EH (cell line): Measurements from ENCODE around the gene LAT.

Source experiments
- DNase-seq: peaks from one replicate; pipeline ENCODE4 v3.0.0-alpha.2; 2015; ENCODE audit warnings: low read depth

LAT gene

DNA sequence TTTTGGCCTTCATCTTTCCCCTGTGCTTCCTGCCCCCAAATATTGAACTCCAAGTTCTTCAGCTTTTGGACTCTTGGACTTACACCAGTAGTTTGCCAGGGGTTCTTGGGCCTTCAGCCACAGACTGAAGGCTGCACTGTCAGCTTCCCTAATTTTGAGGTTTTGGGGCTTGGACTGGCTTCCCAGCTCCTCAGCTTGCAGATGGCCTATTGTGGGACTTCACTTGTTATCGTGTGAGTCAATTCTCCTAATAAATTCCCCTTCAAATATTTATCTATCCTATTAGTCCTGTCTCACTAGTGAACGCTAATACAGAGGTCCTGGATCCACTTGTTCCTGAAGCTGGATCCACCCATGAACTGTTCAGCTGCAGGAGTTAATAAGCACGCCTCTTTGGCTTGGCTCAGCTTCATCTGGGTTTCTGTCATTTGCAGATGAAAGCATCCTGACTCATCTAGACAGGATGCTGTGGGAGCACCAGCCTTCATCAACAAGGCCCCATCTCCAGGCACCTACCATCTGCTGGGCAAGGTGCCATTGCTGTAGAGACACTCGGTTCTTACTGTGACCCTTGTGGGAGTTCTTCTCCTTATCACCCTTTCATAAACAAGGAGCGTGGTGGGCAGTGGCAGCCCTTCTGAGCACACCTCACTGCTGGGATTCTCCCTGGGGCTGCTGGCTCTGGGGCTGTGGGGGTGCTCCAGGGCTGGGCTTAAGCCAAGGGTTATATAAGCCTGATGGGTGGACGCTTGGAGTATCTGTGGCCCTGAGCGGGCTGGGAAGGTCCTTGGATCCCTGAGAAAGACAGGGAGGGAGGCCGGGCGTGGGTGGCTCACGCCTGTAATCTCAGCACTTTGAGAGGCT lies 23.1 kb downstream of the LAT start:
- peak; percentile 74 for DNase-seq

DNA sequence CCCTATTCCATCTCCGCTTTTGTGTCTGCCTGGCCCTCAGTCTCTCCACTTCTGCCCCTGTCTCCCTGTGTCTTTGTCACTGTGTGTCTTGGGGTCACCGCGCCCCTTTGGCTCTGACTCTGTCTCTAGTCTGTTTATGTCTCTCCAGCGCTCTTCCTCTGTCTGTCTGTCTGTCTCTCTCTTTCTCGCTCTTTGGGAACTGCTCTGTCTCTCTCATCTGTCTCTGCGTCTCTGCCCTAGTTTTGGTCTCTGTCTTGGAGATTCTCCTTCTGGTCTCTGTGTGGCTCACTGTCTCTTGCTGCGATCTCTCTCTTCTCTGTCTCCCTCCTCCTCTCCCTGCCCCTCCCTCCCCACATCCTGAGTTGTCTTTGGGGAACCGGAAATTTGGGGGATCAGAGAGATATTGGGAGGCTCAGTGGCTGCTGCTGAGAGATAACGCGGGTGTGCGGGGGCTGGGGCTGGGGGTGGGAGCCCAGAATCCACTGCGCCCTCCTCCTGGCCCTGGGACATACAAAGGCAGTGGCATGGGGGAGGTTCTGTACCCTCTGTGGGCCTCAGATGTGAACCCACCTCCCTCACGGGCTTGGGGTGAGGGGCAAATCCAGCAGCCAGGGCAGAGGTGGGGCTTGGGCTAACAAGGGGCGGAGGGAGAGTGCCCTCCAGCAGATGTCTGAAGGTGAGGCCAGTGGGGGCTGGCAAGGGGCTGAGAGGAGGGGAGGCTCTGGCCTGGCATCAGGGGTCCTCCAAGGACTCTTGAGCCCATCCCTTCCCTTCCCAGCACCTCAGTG lies 24.4 kb downstream of the LAT start:
- DNase-seq: no peak

DNA sequence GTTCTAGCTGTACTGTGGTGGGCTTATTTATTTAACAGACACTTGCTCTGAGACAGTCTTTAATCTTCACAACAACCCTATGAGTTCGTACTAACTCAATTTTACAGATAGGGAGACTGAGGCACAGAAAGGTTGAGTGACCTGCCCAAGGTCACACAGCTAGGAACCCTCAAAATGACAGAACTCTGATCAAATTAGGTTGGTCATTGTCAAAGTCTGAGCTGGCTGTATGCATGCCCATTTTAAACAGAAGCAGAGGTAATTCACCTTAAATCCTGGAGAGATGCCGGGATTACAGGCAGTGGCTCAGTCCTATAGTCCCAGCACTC lies 24.9 kb downstream of the LAT start:
- DNase-seq: no peak

DNA sequence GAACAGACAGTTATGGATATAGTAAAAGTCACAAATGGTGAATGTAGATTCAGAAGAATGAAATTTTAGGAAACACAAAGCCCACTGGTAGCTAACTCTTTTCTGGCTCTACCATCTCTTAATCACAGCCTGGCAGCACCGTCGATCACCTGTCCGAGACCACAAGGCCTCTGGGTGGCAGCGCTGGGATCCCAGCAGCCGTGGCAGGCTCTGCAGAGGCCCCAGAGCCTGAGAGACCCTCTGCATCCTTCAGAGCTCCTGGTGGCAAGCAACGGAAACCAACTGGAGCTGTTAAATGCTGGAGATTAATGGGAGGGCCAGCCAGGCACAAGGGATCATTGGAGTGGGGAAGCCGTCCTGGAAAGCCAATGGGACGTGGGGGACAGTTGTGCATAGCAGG lies 26.3 kb downstream of the LAT start:
- DNase-seq: no peak

DNA sequence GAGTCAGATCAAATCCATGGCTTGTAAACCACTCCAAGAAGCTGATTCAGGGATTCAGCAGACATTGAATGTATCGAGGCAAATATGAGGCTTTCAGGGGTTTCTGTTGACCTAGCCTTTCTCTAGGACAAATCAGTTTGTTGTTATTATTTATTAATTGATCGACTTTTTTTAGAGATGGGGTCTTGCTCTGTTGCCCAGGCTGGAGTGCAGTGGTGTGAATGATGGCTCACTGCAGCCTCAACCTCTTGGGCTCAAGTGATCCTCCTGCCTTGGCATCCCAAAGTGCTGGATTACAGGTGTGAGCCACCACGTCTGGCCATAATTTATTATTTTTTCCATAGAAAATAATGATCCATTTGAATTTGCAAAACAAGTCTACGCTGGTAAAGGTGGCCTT lies 27.0 kb downstream of the LAT start:
- DNase-seq: no peak

DNA sequence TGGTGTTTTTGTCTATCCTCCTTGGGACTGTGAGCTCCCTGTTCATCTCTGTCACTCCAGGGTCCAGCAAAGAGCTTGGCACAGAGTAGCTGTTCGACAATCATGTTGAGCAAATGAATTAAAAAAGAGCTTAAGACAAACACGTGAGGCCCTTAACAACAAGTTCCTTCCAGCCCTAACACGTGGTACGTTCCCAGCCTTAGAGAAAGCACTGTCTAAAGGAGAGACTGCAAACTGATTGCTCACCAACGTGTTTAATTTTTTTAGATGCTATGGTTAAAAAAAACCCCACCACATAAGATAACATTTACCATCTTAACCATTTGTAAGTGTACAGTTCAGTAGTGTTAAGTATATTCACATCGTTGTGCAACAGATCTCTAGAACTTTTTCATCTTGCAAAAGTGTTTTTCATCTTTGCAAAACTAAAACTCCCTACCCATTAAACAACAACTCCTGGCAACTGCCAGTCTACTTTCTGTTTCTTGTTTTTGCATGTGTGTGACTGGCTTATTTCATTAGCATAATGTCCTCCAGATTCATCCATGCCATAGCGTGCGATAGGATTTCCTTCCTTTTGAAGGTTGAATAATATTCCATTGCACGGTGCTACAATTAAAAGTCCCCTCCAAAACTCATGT lies 28.2 kb downstream of the LAT start:
- DNase-seq: no peak

DNA sequence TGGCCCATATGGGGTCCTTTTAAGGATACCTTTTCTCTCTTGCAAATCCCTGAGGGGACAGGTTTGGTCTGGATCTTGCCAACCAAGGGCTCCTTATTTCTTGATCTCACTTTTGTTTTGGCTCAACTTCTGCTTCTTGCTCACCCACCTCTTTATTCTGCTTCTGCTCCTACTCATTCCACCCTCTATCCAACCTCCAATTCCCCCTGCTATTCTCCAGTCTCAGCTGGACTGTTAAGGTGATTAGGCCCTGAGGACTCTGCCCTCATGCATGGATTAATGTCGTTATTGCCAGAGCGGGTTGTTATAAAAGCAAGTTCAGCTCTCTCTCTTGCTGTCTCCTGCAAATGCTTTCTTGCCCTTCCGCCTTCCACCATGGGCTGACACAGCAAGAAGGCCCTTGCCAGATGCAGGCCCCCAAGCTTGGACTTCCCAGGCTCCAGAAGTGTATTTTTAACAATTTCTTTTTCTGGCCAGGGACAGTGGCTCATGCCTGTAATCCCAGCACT lies 29.8 kb downstream of the LAT start:
- no peak for DNase-seq

DNA sequence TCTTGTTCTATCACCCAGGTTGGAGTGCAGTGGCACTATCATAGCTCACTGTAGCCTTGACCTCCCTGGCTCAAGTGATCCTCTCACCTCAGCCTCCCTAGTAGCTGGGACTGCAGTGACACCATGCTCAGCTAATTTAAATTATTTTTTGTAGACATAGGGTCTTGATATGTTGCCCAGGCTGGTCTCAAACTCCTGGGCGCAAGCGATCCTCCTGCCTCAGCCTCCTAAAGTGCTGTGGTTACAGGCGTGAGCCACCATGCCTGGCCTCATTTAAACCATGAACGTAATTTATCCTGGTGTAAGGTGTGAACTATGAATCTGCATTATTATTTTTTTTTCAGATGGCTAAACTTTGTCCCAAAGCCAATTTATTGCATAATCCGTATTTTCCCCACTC lies 37.3 kb downstream of the LAT start:
- no peak for DNase-seq

DNA sequence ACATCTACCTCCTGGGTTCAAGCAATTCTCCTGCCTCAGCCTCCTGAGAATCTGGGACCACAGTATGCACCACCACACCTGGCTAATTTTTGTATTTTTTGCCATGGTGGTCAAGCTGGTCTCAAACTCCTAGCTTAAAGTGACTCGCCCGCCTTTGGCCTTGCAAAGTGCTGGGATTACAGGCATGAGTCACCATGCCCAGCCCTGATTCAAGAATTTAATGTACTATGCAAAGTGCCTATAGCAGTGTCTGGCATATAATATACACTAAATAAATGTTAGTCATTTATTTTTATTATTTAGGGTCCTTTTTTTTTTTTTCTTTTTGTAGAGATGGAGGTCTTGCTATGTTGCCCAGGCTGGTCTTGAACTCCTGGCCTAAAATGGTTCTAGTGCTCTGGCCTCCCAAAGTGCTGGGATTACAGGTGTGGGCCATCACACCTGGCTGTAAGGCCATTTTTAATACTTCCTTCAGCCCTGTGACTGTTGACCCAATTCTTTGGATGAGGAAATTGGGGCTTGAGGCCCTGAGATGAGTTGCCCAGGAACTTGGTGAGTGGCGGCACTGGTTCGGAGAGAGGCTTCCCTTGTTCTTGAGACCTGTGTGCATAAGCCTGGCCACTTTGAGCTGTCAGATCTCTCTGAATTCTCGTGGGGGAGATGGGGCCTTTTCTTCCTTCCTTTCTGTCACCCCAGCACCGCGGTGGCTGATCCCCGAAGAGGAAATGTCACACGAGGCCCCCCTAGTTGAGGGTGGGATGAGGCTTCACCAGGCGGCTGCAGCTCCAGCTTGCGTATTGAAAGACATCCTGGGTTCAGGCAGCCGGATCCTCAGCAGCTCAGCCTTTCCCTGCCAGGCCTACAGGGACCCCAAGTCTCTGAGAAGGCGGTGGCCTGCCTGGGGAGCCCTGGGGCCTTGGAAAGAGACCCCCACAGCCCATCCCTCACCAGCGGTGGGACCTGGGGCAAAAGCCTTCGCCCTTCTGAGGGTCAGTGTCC lies 38.7 kb downstream of the LAT start:
- peak; percentile 39 for DNase-seq

DNA sequence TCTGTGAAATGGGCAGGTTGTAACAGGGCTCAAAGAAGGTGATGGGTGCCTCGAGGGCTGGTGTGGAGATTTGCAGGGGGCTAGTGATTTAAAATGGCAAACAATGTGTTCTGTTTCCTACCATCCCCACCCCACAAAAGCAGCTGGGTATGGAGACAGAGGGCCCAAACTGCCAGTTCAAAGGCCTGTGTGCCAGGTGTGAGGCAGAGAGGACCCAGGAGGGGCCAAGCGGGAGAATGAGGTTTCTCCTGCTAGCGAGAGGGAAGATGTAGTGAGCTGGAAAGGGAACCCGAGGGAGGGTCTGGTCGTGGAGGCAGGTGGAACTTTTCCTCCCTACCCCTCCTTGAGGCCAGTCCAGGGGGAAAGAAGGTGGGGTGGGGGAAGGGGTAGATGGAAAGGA lies 39.4 kb downstream of the LAT start:
- no peak for DNase-seq

DNA sequence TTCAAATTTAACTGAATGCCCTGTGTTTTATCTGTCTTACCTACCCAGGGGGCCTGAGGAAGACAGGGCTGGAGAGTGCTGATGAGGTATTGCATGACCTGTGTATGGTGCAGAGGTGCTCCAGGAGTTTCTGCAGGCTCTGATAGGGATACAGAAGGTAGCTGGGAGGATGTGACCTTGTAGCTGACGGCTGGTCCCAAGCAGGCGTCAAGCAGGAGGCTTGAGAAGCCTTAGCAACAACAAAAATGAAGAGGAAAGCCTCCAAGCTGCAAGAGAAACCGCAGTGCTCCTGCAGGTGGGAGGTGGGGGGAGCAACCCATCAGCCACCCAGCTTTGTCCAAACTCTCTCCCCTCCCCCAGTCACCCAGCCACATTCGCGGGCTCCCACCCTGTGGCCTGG lies 40.4 kb downstream of the LAT start:
- DNase-seq: no peak

DNA sequence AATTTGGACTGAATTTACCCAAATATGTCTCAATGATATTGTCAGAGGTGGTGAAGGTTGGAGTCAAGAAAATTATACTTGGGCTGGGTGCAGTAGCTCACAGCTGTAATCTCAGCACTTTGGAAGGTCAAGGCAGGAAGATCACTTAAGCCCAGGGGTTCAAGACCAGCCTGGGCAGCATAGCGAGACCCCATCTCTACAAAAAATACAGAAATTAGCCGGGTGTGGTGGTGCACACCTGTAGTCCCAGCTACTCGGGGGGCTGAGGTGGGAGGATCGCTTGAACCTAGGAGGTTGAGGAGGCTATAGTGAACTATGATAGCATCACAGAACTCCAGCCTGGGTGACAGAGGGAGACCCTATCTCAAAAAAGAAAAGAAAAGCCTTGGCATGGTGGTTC lies 40.9 kb downstream of the LAT start:
- DNase-seq: no peak

DNA sequence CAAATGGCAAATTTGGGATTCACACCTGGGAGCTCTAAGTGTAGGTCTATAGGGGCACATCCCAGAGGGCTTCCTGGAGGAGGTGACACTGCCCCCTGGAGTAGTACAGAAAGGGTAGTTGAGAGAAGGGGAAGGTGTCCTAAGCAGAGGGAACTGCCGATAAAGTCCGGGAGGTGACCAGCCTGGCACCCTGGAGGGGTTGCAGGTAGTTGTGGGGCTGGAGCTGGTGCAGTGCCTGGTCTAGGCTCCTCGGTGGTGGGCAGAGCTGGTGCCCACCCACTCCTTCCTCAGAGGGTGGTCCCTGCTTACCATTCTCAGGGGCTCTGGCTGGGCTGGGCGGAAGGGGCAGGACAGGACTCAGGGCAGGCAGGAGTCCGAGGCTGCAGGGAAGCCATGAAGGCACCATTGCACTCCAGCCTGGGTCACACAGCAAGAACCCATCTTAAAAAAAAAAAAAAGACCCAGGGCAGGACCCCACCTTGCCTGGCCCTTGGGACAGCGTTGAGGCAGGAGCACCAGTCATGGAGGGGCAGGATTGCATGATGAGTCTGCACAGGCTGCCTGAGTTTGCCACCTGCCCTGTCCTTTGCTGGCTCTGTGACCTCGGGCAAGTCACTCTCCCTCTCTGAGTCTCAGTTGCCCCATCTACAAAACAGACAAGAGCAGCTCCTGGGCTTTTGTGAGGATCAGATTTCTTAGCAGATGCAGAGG lies 43.8 kb downstream of the LAT start:
- no peak for DNase-seq

DNA sequence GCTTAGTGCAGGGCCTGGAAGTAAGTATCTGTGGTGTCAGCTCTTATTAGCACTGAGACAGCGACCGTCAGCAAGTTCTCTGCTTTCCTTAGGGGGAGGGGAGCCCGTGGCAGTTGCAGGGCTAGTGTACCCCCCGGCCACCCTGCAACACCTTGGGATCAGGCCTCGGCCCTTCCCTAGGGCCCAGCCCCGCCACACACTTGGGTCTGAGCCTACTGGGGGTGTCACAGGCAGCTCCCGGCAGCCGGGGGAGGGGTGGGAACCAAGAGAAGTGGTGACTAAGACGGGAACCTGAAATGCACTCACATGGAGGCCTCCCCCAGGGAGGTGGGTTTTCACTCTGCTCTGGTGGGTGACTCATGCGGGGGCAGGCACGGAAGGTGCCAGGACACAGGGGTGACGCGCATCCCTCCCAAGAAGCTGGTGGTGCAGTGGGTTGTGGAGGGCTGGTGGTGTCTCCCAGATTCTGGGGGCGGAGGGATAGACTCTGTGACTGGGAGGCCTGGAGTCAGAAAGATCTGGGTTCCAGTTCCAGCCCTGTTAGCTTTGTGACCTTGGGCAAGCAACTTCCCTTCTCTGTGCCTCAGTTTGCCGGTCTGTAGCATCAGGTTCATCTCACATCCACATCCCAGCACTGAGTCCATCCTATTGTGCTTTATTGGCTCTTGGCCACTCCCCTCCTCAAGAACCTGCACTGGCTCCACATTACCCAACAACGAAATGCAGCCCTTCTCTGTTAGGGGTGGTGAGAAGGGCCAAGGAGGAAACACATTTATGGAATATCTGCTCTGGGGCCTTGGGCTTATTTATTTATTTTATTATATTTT lies 44.5 kb downstream of the LAT start:
- DNase-seq: peak; percentile 95

DNA sequence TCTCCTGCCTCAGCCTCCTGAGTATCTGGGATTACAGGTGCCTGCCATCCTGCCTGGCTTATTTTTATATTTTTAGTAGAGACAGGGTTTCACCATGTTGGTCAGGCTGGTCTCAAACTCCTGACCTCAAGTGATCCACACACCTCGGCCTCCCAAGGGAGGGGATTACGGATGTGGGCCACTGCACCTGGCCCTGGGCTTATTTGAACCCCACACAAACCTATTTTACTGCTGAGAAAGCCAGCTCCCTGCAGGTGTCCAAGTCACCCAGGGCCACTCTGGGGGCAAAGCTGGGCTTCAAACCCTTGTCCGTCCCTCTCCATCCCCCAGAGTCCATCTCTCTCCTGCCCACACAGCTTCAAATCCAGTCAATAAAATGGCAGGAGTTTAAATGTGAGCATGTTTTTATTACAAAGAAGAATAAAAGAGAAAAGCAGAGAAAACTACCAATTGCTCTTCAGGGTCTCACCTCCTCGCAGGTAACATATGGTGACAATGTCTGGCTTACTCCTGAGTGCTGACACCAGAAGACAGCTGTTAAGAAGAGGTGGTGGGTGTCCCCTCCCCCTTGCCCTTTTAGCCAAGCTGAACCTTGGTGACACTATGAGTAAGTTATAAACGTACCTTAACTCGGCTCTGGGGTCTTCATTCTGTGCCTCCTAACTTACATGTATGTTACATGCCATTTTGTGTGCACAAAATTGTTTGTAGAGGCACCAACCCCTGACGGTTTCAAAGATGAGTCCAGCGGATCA lies 45.4 kb downstream of the LAT start:
- DNase-seq: no peak
